Kidney epithelial cell (primary cell): ENCODE measurements around the gene UHRF1. TPM values are rescaled to one million over a fixed set of nuclear protein-coding genes. Genes with fewer than 3 reads are reported as not detected.

Source experiments
- DNase-seq: peaks from one replicate; pipeline ENCODE4 v3.0.0-alpha.2; 2010; ENCODE audit warnings: low read depth
- H3K27me3 ChIP-seq: 2 replicates; pipeline ENCODE4 v1.6.0; 2011; ENCODE audit warnings: low read length; ENCODE audit not compliant: control insufficient read depth, insufficient read depth
- H3K36me3 ChIP-seq: 2 replicates; pipeline ENCODE4 v1.5.1; 2011; ENCODE audit warnings: low read length; ENCODE audit not compliant: control insufficient read depth, insufficient read depth
- H3K4me3 ChIP-seq: 2 replicates; pipeline ENCODE4 v1.5.1; 2011; ENCODE audit warnings: low read depth, mild to moderate bottlenecking, control low read depth, low read length
- total RNA-seq: library from RNA; depleted of rRNA; stranded (reverse); fragments of >200 nt; gene quantifications from 2 replicates; pipeline ENCODE4 v1.2.3, GENCODE V29; 2015
- TF ChIP-seq, protein P1 (sequence below): IDR thresholded peaks from 2 replicates; pipeline ENCODE4 v1.5.1; 2011; ENCODE audit warnings: mild to moderate bottlenecking, moderate library complexity, low read length, control low read depth, inconsistent platforms; ENCODE audit not compliant: insufficient read depth, poor library complexity, severe bottlenecking

The UHRF1 gene
- total RNA-seq, 1 donor from 2014 or later, result 21.2 TPM

DNA sequence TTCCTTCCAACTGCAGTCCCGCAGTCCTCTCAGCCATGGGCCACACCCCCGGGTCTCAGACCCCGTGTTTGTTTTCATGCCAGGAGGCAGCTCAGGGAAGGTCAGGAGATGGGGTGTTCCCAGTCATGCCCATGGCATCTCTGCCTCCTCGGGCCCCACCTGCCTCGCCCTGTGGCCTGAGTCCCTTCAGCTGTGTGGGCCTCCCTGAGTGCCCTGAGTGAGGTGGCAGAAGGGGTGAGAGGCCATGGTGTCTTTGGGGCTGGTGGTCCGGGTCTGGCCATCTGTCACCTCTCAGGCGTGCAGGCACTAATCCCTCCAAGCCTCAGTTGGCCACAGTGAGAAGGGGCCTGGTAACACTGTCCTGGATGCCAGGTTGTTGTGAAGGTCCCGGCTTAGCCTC, 48.7 kb downstream of the UHRF1 start:
- TF ChIP-seq, protein P1, sequence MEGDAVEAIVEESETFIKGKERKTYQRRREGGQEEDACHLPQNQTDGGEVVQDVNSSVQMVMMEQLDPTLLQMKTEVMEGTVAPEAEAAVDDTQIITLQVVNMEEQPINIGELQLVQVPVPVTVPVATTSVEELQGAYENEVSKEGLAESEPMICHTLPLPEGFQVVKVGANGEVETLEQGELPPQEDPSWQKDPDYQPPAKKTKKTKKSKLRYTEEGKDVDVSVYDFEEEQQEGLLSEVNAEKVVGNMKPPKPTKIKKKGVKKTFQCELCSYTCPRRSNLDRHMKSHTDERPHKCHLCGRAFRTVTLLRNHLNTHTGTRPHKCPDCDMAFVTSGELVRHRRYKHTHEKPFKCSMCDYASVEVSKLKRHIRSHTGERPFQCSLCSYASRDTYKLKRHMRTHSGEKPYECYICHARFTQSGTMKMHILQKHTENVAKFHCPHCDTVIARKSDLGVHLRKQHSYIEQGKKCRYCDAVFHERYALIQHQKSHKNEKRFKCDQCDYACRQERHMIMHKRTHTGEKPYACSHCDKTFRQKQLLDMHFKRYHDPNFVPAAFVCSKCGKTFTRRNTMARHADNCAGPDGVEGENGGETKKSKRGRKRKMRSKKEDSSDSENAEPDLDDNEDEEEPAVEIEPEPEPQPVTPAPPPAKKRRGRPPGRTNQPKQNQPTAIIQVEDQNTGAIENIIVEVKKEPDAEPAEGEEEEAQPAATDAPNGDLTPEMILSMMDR, result no peak
- Histone ChIP-seq H3K4me3 (no peak overlapping the region), H3K36me3 (peaks cover 1% of the 10 kb centered on the region), H3K27me3 (no peaks in the 10 kb centered on the region)
- no peak for DNase-seq

DNA sequence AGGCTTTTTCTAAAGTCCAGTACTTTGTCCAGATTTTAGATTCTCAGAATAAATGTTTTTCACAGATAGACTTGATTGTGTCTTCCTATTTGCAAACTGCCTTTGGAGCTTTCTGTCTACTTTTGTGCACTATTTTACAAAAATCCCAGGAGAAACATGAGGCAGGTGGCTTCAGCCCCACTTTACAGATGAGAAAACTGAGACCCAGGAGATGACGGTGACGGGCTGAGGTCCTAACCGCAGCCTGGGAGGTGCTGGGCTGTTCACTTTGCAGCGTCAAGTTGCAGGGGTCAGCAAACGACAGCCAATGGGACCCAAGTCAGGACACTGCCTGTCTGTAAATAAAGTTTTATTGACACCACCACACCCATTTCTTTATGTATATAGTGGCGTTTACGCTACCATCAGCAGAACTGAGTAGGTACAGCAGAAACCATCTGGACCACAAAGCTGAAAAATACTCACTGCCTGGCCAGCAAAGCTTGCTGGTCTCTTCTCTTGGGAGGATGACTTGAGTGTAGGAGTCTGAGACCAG, 52.9 kb downstream of the UHRF1 start:
- Histone ChIP-seq H3K4me3 (no peak overlapping the region), H3K27me3 (no peaks in the 10 kb centered on the region), H3K36me3 (peaks cover 1% of the 10 kb centered on the region)
- TF ChIP-seq, protein P1, result no peak
- DNase-seq, result no peak

DNA sequence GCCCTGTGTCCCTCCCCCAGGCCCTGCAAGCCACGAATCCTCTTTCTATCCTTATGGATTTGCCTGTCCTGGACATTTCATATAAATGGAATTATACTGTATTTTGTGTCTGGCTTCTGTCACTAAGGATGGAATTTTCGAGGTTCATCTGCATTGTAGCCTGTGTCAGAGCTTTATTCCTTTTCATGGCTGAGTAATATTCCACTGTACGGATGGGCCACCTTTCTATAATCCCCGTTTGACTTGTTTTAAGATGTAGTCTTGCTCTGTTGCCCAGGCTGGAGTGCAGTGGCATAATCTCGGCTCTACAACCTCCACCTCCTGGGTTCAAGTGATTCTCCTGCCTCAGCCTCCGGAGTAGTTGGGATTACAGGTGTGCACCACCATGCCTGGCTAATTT, 55.8 kb downstream of the UHRF1 start:
- Histone ChIP-seq H3K27me3 (no peaks in the 10 kb centered on the region), H3K4me3 (no peak overlapping the region), H3K36me3 (no peaks in the 10 kb centered on the region)
- no peak for DNase-seq
- TF ChIP-seq, protein P1, result no peak

DNA sequence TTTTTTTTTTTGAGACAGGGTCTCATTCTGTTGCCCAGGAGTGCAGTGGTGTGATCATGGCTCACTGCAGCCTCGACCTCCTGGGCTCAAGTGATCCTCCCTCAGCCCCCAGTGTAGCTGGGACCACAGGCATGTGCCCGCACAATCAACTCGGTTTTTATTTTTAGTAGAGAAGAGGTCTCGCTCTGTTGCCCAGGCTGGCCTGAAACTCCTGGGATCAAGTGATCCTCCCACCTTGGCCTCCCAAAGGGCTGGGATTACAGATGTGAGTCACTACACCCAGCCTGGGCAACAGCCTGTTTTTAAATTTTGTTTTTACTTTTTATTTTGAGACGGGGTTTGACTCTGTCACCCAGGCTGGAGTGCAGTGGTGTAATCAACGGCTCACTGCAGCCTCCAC, 57.3 kb downstream of the UHRF1 start:
- DNase-seq, result no peak
- no peaks in the 10 kb centered on the region for H3K27me3 ChIP-seq
- TF ChIP-seq, protein P1, result no peak
- H3K4me3 ChIP-seq, result no peak overlapping the region
- no peaks in the 10 kb centered on the region for H3K36me3 ChIP-seq

DNA sequence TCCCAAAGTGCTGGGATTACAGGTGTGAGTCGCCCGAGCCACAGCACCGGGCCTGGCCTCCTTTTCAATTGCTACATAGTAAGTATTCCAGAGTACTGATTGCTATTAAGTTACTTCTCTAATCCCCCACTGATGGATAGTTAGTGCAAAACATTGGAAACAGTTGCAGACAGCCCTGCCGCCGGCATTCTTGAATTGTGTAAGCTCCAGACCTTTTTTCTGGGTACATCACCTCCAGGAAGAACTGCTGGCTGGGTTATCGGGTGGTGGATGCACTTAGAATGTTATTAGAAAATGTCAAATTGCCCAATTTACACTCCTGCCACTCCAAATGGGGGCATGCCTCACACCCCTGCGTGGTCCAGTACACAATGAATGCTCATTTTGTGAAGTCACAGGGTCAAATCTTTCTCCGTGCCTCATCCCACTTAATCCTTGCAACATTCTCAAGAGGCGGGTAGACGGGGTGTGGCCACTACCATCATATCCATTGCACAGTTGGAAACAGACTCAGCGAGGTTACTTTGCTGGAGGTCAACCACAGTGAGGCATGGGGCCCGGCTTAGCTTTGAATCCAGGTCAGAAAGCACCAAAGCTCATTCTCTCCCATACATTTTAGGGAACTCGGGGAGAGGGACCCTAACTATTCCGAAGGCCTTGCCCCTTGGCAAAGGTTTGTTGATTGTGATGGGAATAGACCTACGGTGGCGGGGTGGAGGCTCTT, 58.6 kb downstream of the UHRF1 start:
- TF ChIP-seq, protein P1, result no peak
- no peaks in the 10 kb centered on the region for H3K27me3 ChIP-seq
- no peak for DNase-seq
- H3K36me3 ChIP-seq, result no peaks in the 10 kb centered on the region
- peak overlapping the region; percentile 27 for H3K4me3 ChIP-seq
